Mucosa of descending colon (tissue), 3 donors: ENCODE measurements around the gene RAB7A. TPM values are rescaled to one million over a fixed set of nuclear protein-coding genes. Genes with fewer than 3 reads are reported as not detected.

ENCODE experiments used
- ATAC-seq: fragments of 200-7000 bp; cut with Tn5 transposase; one replicate; pipeline ENCODE4 v1.9.1; 2020; ENCODE audit warnings: mild to moderate bottlenecking, moderate library complexity
- DNase-seq, 3 donors: peaks; one replicate each; pipeline ENCODE4 v3.0.0-alpha.2; 2020
- H3K36me3 ChIP-seq: fragments of 200-600 bp; one replicate; pipeline ENCODE4 v1.8.0; 2021; ENCODE audit warnings: low read depth, mild to moderate bottlenecking
- H3K4me1 ChIP-seq: fragments of 200-600 bp; one replicate; pipeline ENCODE4 v1.8.0; 2021; ENCODE audit warnings: low read depth, mild to moderate bottlenecking
- H3K4me3 ChIP-seq: fragments of 200-600 bp; one replicate; pipeline ENCODE4 v1.8.0; 2021; ENCODE audit warnings: mild to moderate bottlenecking
- H3K9me3 ChIP-seq: fragments of 200-600 bp; one replicate; pipeline ENCODE4 v1.8.0; 2021; ENCODE audit warnings: mild to moderate bottlenecking
- CTCF ChIP-seq: fragments of 200-600 bp; IDR thresholded peaks from one replicate; pipeline ENCODE4 v1.8.0; 2022; ENCODE audit warnings: antibody characterized with exemption, mild to moderate bottlenecking
- intact Hi-C, 2 donors: fragments of 100-400 bp; cut with DNase I in 1 of 2; cut with micrococcal nuclease in 1 of 2; formaldehyde crosslinking; loops; one replicate each; pipeline versions ENCODE4 v1.11.0 to v1.11.1; 2022; cut with DNase I, micrococcal nuclease
- total RNA-seq, 3 donors: library from RNA; stranded (reverse); fragmentation: NEBNext Ultra II Directional in 2 of 3; extraction: Animal tissue kit (Norgen Biotek cat#: 25700) in 2 of 3; gene quantifications; one replicate each; pipeline versions ENCODE4 v1.2.1 to v1.2.4, GENCODE V29; 2021 to 2023
- donor health status: DM: no; HTN: no; CAD: no; lungs with moderate emphysema.
- donor health status: DM: no; HTN: no; CAD: no.
- donor health status: DM: no; HTN: yes; CAD: no.

Gene RAB7A
- total RNA-seq, 3 donors from 2014 or later = 237 to 302 (median 265) TPM

DNA sequence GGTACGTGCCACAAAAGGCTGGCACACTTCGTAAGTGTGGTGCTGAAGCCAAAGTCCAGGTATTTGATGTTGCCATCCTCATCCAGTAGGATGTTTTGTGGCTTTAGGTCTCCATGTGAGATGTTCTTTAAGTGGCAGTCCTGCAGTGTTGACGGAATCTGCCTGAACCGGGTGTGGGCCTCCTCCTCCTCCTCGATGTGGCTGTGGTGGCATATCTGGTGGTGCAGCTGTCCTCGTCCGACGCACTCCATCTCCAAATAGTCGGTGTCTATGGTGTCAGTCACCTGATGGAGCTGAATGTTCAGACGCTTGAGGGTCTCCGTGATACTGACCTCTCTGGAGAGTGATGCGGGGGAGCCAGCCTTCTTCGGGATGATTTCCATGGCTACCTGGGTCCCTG is 123.0 kb downstream of the RAB7A start:
- ATAC-seq (no peak), DNase-seq (no peak)
- no peaks in the 10 kb centered on the region for H3K36me3 ChIP-seq
- no peak overlapping the region for H3K4me3 ChIP-seq
- intact Hi-C loops = no loop called here
- no peak for TF ChIP-seq CTCF
- peaks cover 4% of the 10 kb centered on the region for H3K9me3 ChIP-seq
- H3K4me1 ChIP-seq = peaks cover 5% of the 10 kb centered on the region

GRCh38 chr3:128849911-128850455 is 124.0 kb downstream of the RAB7A start:
- ATAC-seq (no peak), DNase-seq (no peak)
- no peak overlapping the region for H3K4me3 ChIP-seq
- peaks cover 14% of the 10 kb centered on the region for H3K9me3 ChIP-seq
- H3K4me1 ChIP-seq = peaks cover 5% of the 10 kb centered on the region
- intact Hi-C loops = no loop called here
- TF ChIP-seq CTCF = no peak
- H3K36me3 ChIP-seq = no peaks in the 10 kb centered on the region

DNA sequence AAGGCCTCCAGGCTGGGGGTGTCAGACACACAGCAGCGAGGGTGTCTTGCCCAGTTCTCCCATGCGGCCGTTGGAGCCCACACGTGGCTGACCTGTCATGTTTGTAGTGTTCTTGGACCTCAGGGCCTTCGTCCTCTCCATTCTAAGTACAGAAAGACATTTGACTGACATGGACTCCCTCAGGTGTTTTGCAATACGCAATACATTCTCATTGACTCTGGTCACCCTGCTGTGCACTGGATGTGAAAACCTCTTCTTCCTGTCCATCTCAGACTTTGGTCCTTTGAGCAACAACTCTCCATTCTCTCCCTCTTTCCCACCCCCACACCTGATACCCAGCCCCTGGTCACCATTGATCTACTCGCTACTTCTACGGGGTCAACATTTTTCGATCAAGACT is 124.6 kb downstream of the RAB7A start:
- intact Hi-C loops = no loop called here
- TF ChIP-seq CTCF = no peak
- ATAC-seq (no peak), DNase-seq (no peak)
- peaks cover 17% of the 10 kb centered on the region for H3K9me3 ChIP-seq
- H3K36me3 ChIP-seq = no peaks in the 10 kb centered on the region
- H3K4me3 ChIP-seq = no peak overlapping the region
- H3K4me1 ChIP-seq = peaks cover 2% of the 10 kb centered on the region

- DNase-seq = no peak
- Histone ChIP-seq H3K9me3 (peaks cover 17% of the 10 kb centered on the region), H3K36me3 (no peaks in the 10 kb centered on the region), H3K4me3 (no peak overlapping the region), H3K4me1 (no peaks in the 10 kb centered on the region)
- intact Hi-C loops = no loop called here
- TF ChIP-seq CTCF = no peak
- no peak for ATAC-seq
These were observed 125.6 kb downstream of the RAB7A start for GRCh38 chr3:128851601-128852000.

GRCh38 chr3:128853826-128854225 is 127.8 kb downstream of the RAB7A start:
- DNase-seq = no peak
- Histone ChIP-seq H3K4me1 (no peaks in the 10 kb centered on the region), H3K4me3 (no peak overlapping the region), H3K36me3 (no peaks in the 10 kb centered on the region), H3K9me3 (peaks cover 34% of the 10 kb centered on the region)
- no peak for TF ChIP-seq CTCF
- intact Hi-C loops = no loop called here
- ATAC-seq = no peak

- Histone ChIP-seq H3K4me1 (no peaks in the 10 kb centered on the region), H3K9me3 (peaks cover 40% of the 10 kb centered on the region), H3K36me3 (no peaks in the 10 kb centered on the region), H3K4me3 (no peak overlapping the region)
- no peak for DNase-seq
- intact Hi-C loops = no loop called here
- ATAC-seq = no peak
- no peak for TF ChIP-seq CTCF
These were observed 128.5 kb downstream of the RAB7A start for GRCh38 chr3:128854475-128854874.
